ENCODE data around the gene ATXN2.
"Not testable (repeated sequence)": the region's sequence is repeated elsewhere in the genome, so short reads cannot be mapped to it uniquely, and the experiment has no call there.

ATXN2 gene

DNA sequence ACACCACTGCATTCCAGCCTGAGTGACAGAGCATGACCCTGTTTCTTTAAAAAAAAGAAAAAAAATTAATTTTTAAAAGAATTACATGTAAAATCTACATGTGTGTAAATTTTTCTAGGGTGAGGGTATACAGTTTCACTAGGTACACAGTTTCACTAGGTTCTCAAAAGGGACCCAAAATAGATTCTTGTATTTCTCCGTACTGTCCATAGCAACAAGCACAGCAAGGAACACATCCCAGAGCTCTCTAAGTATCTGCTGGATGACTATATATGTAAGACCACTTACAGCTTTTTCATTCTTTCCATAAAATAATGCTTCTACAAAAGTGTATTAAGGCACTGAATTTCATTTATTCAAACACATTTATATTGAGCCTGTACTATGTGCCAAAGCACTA lies 55.1 kb downstream of the ATXN2 start:
- no peak overlapping the region for H3K4me3 ChIP-seq (ENCODE audit: low read length)
- DNase-seq (ENCODE audit: low read depth): no peak
- TF ChIP-seq, protein P1, sequence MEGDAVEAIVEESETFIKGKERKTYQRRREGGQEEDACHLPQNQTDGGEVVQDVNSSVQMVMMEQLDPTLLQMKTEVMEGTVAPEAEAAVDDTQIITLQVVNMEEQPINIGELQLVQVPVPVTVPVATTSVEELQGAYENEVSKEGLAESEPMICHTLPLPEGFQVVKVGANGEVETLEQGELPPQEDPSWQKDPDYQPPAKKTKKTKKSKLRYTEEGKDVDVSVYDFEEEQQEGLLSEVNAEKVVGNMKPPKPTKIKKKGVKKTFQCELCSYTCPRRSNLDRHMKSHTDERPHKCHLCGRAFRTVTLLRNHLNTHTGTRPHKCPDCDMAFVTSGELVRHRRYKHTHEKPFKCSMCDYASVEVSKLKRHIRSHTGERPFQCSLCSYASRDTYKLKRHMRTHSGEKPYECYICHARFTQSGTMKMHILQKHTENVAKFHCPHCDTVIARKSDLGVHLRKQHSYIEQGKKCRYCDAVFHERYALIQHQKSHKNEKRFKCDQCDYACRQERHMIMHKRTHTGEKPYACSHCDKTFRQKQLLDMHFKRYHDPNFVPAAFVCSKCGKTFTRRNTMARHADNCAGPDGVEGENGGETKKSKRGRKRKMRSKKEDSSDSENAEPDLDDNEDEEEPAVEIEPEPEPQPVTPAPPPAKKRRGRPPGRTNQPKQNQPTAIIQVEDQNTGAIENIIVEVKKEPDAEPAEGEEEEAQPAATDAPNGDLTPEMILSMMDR (conservative IDR thresholded peaks at IDR 0.05; ENCODE audit: low read length): no peak

DNA sequence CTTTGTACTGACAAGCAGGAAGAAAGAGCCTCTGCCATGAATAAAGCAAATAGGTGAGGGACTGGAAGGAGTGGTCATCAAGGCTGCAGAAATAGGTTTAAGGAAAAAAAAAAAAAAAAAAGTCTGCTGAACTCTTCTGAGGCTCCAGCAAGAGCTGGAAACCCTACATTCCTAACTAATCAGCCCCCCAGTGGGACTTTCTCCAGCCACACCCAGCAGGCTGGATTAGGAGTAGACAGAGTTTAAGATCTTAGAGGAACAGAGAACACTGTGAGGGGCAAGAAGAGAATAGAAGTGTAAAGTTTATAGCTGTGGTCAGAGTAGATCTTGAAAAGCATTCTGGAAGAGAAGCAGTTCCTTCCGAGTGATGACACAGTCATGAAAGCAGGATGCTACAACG lies 66.4 kb downstream of the ATXN2 start:
- no peak overlapping the region for H3K4me3 ChIP-seq (ENCODE audit: low read length)
- no peak for DNase-seq (ENCODE audit: low read depth)

DNA sequence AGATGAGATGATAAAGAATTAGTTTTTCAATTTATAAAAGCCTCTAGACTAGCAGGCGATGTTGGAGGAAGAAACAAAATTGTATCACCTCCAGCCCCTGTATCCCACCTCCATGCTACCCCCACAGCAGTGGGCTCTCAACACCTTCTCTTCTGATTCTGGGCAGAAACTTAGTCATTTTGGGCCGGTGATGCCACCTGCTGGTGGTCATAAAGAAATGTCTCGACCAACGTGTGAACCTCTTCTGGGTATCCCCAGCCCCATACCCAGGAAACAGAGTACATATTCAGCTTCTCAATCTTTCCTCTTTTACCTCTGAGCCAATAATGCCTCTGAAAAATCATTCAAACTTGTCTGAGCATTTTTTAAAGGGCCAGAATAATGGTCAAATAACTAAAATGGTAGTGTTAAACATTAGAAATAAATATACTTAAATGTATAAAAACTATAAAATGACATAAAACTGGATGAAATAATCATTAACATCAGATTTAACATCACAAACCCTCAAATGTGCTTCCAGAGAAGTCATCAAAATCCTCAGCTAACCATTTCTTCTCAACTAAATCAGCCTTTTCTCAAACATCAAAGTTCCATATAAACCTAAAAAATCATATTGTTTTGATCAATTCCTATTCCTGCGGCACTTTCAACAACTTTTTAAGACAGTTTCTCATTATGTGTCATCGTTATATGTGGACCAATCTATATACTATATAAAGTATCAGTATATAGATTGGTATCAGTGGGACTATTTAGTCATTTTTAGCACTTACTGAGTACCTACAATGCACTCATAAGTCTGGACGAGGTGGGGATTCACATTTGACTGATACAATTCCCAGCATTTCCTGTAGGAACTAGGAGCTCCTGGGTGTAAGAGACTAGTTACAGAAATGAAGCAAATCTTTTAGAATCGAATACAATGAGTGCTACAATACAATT lies 69.4 kb downstream of the ATXN2 start:
- peak; percentile 58 for DNase-seq (ENCODE audit: low read depth)
- H3K4me3 ChIP-seq (ENCODE audit: low read length): no peak overlapping the region
- TF ChIP-seq, protein P1 (conservative IDR thresholded peaks at IDR 0.05; ENCODE audit: low read length): peak; percentile 78

More for the DNA sequence above, 66.4 kb downstream of the ATXN2 start:
- TF ChIP-seq, protein P1 (conservative IDR thresholded peaks at IDR 0.05; ENCODE audit: low read length): no peak

DNA sequence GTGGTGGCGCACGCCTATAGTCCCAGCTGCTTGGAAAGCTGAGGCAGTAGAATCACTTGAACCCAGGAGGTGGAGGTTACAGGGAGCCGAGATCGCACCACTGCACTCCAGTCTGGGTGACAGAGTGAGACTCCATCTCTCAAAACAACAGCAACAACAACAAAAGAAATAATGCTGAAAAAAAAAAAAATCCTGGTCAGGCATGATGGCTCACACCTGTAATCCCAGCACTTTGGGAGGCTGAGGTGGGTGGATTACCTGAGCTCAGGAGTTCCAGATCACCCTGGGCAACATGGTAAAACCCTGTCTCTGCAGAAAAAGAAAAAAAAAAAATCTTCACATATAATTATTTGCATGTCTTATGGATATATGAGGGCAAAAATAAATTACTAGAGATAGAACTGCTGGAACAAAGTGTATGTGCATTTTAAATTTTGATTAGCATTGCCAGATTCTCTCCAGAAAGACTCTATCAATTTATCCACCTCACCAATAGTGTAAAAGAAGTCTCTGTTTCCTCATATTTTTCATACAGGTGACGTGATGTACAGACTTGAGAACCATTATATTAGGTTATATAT lies 75.4 kb downstream of the ATXN2 start:
- no peak overlapping the region for H3K4me3 ChIP-seq (ENCODE audit: low read length)
- TF ChIP-seq, protein P1 (conservative IDR thresholded peaks at IDR 0.05; ENCODE audit: low read length): no peak
- no peak for DNase-seq (ENCODE audit: low read depth)

DNA sequence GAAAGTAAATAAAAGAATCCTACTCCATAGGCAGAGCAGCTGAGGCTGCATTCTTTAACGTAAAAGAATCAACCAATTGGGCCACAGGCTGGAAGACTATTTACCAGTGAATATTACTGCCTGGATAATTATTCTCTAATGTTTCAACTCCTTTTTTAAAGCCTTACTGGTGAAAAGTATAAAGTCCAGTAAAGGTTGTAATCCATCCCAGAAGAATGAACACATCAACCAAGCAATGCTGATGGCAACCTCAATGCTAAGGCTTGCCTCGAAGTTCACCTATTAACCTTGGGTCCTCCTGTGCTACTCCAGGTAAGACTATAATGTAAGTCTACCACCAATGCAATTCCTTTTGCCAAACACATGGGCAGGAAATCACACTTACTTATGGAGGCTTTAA lies 77.3 kb downstream of the ATXN2 start:
- H3K4me3 ChIP-seq (ENCODE audit: low read length): no peak overlapping the region
- no peak for DNase-seq (ENCODE audit: low read depth)
- TF ChIP-seq, protein P1 (conservative IDR thresholded peaks at IDR 0.05; ENCODE audit: low read length): no peak

DNA sequence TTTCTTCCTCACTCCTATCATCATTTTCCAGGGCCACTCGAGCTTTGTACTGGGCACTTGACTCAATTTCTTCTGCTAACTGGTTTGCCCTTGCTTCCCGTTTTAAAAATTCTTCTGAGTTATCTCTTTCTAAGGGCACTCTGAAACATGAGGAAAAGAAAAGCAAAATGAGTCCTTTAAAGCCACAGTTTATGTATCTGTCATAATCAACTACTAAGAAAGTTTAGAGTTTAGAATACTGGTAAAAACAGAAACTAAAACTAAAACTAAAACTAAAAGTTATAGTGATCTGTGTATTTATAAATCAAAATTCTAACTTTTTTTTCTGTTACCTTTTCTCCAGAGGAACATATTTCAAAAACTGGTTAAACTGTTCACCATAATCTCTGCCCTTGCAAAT lies 79.2 kb downstream of the ATXN2 start:
- TF ChIP-seq, protein P1 (conservative IDR thresholded peaks at IDR 0.05; ENCODE audit: low read length): no peak
- no peak overlapping the region for H3K4me3 ChIP-seq (ENCODE audit: low read length)
- no peak for DNase-seq (ENCODE audit: low read depth)

DNA sequence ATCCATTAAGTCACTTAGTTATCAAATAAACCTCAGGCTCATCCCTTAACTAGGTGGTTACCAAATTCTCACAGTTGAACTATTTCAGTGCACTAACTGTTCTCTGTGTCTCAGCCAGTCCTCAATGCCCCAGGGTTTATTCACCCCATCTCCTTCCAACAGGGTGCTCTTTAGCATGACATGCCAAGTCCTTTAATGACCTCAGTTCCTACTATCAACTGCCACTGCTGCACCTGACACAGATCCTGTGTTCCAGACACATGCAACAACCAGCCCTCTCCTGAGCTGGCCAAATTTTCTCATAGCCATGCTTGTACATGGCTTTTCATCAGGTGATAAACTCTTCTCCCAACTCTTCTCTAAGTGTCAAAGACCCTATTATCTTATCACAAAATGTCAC lies 80.0 kb downstream of the ATXN2 start:
- DNase-seq (ENCODE audit: low read depth): no peak
- no peak overlapping the region for H3K4me3 ChIP-seq (ENCODE audit: low read length)
- TF ChIP-seq, protein P1 (conservative IDR thresholded peaks at IDR 0.05; ENCODE audit: low read length): no peak

DNA sequence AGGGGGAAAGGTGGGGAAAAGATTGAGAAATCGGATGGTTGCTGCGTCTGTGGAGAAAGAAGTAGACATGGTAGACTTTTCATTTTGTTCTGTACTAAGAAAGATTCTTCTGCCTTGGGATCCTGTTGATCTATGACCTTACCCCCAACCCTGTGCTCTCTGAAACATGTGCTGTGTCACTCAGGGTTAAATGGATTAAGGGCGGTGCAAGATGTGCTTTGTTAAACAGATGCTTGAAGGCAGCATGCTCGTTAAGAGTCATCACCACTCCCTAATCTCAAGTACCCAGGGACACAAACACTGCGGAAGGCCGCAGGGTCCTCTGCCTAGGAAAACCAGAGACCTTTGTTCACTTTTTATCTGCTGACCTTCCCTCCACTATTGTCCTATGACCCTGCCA lies 91.4 kb downstream of the ATXN2 start:
- not testable (repeated sequence) for DNase-seq (ENCODE audit: low read depth); H3K4me3 ChIP-seq (ENCODE audit: low read length)

DNA sequence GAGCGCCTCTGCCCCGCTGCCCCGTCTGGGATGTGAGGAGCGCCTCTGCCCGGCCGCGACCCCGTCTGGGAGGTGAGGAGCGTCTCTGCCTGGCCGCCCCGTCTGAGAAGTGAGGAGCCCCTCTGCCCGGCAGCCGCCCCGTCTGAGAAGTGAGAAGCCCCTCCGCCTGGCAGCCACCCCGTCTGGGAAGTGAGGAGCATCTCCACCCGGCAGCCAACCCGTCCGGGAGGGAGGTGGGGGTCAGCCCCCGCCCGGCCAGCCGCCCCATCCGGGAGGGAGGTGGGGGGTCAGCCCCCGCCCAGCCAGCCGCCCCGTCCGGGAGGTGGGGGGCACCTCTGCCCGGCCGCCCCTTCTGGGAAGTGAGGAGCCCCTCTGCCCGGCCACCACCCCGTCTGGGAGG lies 91.9 kb downstream of the ATXN2 start:
- H3K4me3 ChIP-seq (ENCODE audit: low read length); DNase-seq (ENCODE audit: low read depth): not testable (repeated sequence)

Measured in AG10803 (cell line).